Uterus (tissue), 4 donors: ENCODE measurements around the gene WNK3. TPM values are rescaled to one million over a fixed set of nuclear protein-coding genes. Genes with fewer than 3 reads are reported as not detected.

Experiments
- DNase-seq, 2 donors: peaks; one replicate each; pipeline ENCODE4 v3.0.0-alpha.2; 2019 to 2020
- H3K27ac ChIP-seq, 2 donors: fragments of 200-600 bp; sonication (generic); 1 replicate in 1 of 2; 2 replicates in 1 of 2; pipeline ENCODE4 v1.5.1; 2016 to 2018
- H3K27me3 ChIP-seq, 2 donors: fragments of 200-600 bp; sonication (generic); one replicate each; pipeline ENCODE4 v1.5.1; 2018 to 2019; ENCODE audit warnings: control low read depth in 1 of 2
- H3K36me3 ChIP-seq, 2 donors: fragments of 200-600 bp; sonication (generic); one replicate each; pipeline ENCODE4 v1.5.1; 2019; ENCODE audit warnings: control low read depth in 1 of 2
- H3K4me1 ChIP-seq, 2 donors: fragments of 200-600 bp; sonication (generic); one replicate each; pipeline ENCODE4 v1.5.1; 2018 to 2019; ENCODE audit warnings: control low read depth in 1 of 2
- H3K4me3 ChIP-seq, 2 donors: fragments of 200-600 bp; sonication (generic); 1 replicate in 1 of 2; 2 replicates in 1 of 2; pipeline ENCODE4 v1.5.1; 2018 to 2019; ENCODE audit warnings: mild to moderate bottlenecking in 1 of 2
- H3K9me3 ChIP-seq, 2 donors: fragments of 200-600 bp; sonication (generic); one replicate each; pipeline ENCODE4 v1.5.1; 2019; ENCODE audit warnings: control low read depth in 1 of 2
- POLR2A ChIP-seq, 2 donors: fragments of 450-650 bp; IDR thresholded peaks; one replicate each; pipeline ENCODE4 v1.6.1; 2016; ENCODE audit warnings: antibody characterized with exemption in 2 of 2, mild to moderate bottlenecking in 1 of 2, moderate library complexity in 1 of 2
- intact Hi-C: fragments of 100-400 bp; cut with DNase I; formaldehyde crosslinking; loops from one replicate; pipeline ENCODE4 v1.15.1; 2023; ENCODE audit warnings: low total_unique reads
- total RNA-seq, 4 donors: library from RNA; depleted of rRNA in 3 of 4; stranded (reverse); fragments of >200 nt in 3 of 4; gene quantifications; one replicate each; pipeline versions ENCODE4 v1.1.0 to v1.2.4, GENCODE V29; 2014 to 2023
- TF ChIP-seq, protein P1 (sequence below), 4 experiments: fragments of 200-600 bp in 2 of 4; fragments of 450-650 bp in 2 of 4; sonication (generic) in 2 of 4; IDR thresholded peaks; one replicate each; pipeline ENCODE4 v1.5.1; 2016 to 2019; ENCODE audit warnings: antibody characterized with exemption in 4 of 4, mild to moderate bottlenecking in 2 of 4, moderate library complexity in 1 of 4
- donor health status: DM: yes; HTN: yes; CAD: no.

WNK3 gene
- total RNA-seq, 4 donors from 2014 or later = 1.5 to 10.9 (median 4.0) TPM

DNA sequence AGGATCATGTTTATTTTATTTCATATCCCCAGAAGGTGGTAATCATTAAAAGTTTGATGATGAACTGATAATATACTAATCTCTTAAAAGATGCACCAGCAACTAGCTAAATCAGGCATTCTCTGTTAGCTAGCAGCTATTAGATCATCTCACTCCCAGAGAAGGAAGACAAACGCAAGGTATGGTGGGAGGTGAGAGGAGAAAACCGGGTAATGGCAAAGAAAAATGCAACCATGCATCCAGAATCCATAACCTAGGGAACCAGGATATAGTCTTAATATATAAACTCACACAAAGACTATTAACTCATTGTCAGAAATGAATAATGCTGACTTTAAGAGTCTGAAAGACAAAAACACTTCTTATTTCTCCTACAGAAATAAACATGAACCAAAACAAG, 66.1 kb downstream of the WNK3 start:
- no peak for TF ChIP-seq POLR2A (IDR thresholded peaks at IDR 0.05)
- TF ChIP-seq, protein P1, sequence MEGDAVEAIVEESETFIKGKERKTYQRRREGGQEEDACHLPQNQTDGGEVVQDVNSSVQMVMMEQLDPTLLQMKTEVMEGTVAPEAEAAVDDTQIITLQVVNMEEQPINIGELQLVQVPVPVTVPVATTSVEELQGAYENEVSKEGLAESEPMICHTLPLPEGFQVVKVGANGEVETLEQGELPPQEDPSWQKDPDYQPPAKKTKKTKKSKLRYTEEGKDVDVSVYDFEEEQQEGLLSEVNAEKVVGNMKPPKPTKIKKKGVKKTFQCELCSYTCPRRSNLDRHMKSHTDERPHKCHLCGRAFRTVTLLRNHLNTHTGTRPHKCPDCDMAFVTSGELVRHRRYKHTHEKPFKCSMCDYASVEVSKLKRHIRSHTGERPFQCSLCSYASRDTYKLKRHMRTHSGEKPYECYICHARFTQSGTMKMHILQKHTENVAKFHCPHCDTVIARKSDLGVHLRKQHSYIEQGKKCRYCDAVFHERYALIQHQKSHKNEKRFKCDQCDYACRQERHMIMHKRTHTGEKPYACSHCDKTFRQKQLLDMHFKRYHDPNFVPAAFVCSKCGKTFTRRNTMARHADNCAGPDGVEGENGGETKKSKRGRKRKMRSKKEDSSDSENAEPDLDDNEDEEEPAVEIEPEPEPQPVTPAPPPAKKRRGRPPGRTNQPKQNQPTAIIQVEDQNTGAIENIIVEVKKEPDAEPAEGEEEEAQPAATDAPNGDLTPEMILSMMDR (IDR thresholded peaks at IDR 0.05) = no peak

DNA sequence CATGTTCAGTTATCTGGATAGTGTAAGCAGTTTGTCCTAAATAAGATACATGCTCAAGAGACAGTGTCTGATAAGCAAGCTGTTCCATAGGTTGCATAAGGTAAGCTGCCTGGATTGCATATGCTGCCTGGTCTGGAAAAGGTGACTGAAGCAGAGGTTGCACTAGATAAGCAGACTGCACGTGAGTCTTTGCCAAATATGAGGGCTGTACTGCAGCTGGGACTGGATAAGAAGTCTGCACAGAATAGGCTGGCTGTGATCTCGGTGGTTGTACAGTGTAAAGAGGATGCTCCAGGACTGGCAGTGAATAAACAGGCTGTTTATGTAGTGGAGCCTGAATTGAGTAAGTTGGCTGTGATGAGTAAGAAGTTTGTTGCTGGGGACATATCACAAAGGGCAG, 68.9 kb downstream of the WNK3 start:
- Histone ChIP-seq H3K4me3 (no peak overlapping the region), H3K4me1 (no peaks in the 10 kb centered on the region), H3K36me3 (no peaks in the 10 kb centered on the region), H3K9me3 (no peaks in the 10 kb centered on the region), H3K27me3 (no peaks in the 10 kb centered on the region), H3K27ac (no peak overlapping the region)
- no peak for DNase-seq
- TF ChIP-seq POLR2A (IDR thresholded peaks at IDR 0.05) = no peak
- TF ChIP-seq, protein P1 (IDR thresholded peaks at IDR 0.05) = no peak
- intact Hi-C loops = no loop called here

More for the DNA sequence above, 66.1 kb downstream of the WNK3 start:
- Histone ChIP-seq H3K27ac (no peak overlapping the region), H3K4me3 (no peak overlapping the region), H3K4me1 (no peaks in the 10 kb centered on the region), H3K36me3 (no peaks in the 10 kb centered on the region), H3K9me3 (no peaks in the 10 kb centered on the region), H3K27me3 (no peaks in the 10 kb centered on the region)
- intact Hi-C loops = no loop called here
- DNase-seq = no peak

DNA sequence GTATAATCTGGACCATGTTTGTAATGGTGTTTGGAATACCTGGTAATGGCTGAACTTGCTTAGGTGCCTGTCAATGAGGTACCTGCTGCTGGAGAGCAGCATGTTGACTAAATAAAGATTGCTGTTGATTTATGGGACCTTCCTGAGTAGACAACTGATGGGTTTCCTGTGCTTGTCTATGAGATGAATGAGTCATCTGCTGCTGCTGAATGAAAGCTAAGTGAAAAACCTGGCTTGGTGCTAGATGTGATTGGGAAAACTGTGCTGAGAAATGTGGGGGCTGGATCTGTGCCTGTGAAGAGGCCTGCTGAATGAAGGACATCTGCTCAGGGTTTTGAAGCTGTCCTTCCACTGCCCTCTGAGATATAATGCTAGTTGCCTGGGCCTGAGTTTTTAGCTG, 69.6 kb downstream of the WNK3 start:
- Histone ChIP-seq H3K27ac (no peak overlapping the region), H3K4me1 (no peaks in the 10 kb centered on the region), H3K36me3 (no peaks in the 10 kb centered on the region), H3K27me3 (no peaks in the 10 kb centered on the region), H3K4me3 (no peak overlapping the region), H3K9me3 (no peaks in the 10 kb centered on the region)
- TF ChIP-seq, protein P1 (IDR thresholded peaks at IDR 0.05) = no peak
- TF ChIP-seq POLR2A (IDR thresholded peaks at IDR 0.05) = no peak
- no peak for DNase-seq
- intact Hi-C loops = no loop called here

DNA sequence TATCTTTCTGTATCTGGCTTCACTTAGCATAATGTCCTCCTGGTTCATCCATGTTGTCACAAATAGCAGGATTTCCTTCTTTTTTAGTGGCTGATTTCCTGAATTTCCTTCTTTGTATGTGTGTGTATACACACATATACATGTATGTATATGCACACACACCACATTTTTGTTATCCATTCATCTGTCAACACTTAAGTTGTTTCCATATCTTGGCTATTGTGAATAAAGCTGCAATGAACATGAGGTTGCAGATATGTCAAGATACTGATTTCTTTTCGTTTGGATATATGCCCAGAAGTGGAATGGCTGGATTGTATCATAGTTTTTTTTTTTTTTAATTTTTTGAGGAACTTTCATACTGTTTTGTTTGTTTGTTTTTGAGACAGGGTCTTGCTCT, 76.2 kb downstream of the WNK3 start:
- intact Hi-C loops = no loop called here
- no peak overlapping the region for H3K4me3 ChIP-seq
- no peak for DNase-seq
- no peaks in the 10 kb centered on the region for H3K4me1 ChIP-seq
- no peaks in the 10 kb centered on the region for H3K27me3 ChIP-seq
- H3K27ac ChIP-seq = no peak overlapping the region
- TF ChIP-seq, protein P1 (IDR thresholded peaks at IDR 0.05) = no peak
- no peak for TF ChIP-seq POLR2A (IDR thresholded peaks at IDR 0.05)
- H3K36me3 ChIP-seq = no peaks in the 10 kb centered on the region
- no peaks in the 10 kb centered on the region for H3K9me3 ChIP-seq

DNA sequence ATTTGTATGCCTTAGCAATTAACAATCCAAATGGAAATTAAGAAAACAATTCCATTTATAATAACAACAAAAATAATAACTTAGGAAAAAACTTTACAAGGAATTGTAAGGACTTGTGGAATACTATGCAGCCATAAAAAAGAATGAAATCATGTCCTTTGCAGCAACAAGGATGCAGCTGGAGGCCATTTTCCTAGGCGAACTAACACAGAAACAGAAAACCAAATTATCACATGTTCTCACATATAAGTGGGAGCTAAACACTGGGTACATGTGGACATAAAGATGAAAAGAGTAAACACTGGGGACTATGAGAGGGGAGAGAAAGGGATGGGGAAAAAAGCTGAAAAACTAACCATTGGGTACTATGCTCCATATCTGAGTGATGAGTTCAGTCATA, 77.4 kb downstream of the WNK3 start:
- Histone ChIP-seq H3K27ac (no peak overlapping the region), H3K4me3 (no peak overlapping the region), H3K4me1 (no peaks in the 10 kb centered on the region), H3K36me3 (no peaks in the 10 kb centered on the region), H3K9me3 (no peaks in the 10 kb centered on the region), H3K27me3 (no peaks in the 10 kb centered on the region)
- intact Hi-C loops = no loop called here
- no peak for DNase-seq
- TF ChIP-seq, protein P1 (IDR thresholded peaks at IDR 0.05) = no peak
- TF ChIP-seq POLR2A (IDR thresholded peaks at IDR 0.05) = no peak
